Medulla oblongata (tissue), 1 donor: ENCODE results near the gene EVA1C.
A peak's percentile ranks its signal among the peaks of the same experiment; 100 is the strongest.
"Not testable (repeated sequence)": the region's sequence is repeated elsewhere in the genome, so short reads cannot be mapped to it uniquely, and the experiment has no call there.

Experiments used
- DNase-seq: peaks from one replicate; pipeline ENCODE4 v3.0.0-alpha.2; 2015; ENCODE audit errors: extremely low spot score

EVA1C gene

DNA sequence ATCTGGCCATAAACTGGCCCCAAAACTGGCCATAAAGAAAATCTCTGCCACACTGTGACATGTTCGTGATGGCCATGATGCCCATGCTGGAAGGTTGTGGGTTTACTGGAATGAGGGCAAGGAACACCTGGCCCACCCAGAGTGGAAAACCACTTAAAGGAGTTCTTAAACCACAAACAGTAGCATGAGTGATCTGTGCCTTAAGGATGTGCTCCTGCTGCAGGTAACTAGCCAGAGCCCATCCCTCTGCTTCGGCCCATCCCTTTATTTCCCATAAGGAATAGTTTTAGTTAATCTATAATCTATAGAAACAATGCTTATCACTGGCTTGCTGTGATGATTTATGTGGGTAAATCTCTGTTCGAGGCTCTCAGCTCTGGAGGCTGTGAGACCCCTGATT lies 50.1 kb downstream of the EVA1C start:
- not testable (repeated sequence) for DNase-seq

DNA sequence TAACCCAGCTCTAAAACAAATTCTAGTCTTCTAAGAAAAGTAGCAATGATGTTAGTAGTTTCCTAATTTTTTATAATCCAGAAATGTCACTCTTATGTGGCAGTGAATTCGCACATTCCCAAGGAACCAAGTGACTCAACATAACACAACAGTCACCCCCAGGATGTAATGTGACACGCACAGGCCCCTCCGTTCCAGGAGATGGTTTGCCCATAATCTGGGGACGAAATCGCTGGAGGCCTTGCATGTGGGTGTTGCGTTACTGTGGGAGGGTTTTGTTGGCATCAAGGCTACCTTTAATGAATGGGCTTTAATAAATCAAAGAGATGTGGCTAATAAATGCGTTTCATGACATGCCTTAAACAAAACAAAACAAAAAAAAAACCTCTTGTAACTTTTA lies 50.9 kb downstream of the EVA1C start:
- no peak for DNase-seq

DNA sequence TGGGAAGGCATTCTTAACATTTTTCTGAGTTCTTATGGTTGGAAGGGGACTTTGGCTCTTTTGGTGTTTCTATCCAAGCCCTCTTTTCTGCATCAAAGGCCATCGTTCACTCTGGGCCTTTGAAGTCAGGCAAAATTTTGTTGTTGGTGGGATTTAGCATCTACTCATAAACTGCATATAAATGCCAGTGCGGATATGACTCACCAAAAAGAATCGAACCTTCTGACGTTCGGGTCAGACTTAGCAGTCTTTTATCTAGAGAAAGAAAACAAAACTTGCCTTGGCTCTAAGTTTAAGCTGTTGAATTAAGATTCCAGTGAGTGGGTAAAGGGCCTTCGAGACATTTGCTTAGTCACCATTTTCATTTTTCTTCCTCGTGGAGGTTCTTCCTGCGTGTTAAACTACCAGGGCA lies 51.4 kb downstream of the EVA1C start:
- DNase-seq, result no peak

DNA sequence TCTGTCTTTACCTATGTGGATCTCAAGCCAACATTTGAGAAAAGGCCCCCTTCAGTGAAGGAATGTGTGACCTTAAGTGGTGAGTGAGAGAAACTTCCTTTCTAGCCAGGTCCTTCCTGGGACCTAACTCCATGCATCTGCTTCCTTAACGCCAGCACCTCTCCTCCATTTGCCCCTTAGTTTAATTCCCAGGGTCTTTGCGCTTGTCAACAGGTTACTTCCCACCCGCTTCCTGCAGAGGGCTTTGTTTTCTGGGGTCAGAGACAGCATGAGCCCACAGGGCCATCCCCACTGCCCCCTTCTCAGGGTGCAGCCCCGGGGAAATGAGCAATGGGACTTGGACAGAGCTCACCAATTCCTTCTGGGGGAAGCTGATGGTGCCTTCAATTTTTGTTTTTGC lies 54.8 kb downstream of the EVA1C start:
- DNase-seq, result no peak

DNA sequence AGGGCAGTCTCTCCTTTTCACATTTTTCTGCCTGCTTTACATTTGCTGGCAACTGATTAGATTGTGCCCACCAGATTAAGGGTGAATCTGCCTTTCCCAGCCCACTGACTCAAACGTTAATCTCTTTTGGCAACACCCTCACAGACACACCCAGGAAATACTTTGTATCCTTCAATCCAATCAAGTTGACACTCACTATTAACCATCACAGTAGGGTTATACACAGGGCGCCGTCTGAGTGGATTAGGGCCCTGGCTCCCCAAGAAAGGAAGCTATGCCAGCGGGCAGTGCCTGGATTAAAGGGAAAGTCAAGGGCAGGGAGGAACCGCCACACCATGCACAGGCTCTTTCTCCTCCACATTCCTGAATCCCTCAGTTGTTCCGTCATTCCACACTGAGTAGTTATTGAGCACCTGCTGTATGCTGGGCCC lies 56.2 kb downstream of the EVA1C start:
- DNase-seq, result no peak

DNA sequence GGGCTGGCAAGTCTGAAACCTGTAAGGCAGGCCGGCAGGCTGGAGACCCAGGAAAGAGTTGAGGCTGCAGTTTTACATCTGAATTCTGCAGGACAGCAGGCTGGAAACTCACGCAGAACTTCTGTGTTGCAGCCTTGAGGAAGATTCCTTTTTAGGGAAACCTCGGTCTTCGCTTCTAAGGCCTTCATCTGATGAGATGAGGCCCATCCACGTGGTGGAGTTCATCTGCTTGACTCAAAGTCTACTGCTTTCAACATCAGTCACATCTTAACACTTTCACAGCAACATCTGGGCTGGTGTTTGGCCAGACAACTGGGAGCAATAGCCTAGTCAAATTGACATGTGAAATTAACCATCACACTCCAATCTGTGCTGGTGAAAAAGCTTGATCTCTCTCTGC lies 57.1 kb downstream of the EVA1C start:
- DNase-seq, result no peak

DNA sequence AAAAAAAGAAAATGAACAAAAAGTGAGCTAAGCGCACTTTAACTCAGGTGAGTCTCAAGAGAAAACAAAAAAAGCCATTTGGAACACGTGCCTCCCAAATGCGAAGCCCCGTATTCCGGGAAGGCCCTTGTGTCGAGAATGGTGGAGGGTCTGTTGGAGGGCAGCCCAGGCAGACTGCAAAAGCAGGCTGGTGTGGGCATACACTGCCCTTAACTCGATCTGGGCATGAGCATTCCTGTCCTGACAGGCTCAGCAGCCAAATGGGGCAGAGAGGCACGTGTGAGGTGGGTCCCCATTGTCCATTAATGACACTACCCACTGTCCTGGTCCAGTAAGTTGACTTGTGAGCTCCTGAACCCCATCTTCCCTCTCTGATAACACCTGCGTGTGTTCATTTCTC lies 57.7 kb downstream of the EVA1C start:
- DNase-seq, result no peak

DNA sequence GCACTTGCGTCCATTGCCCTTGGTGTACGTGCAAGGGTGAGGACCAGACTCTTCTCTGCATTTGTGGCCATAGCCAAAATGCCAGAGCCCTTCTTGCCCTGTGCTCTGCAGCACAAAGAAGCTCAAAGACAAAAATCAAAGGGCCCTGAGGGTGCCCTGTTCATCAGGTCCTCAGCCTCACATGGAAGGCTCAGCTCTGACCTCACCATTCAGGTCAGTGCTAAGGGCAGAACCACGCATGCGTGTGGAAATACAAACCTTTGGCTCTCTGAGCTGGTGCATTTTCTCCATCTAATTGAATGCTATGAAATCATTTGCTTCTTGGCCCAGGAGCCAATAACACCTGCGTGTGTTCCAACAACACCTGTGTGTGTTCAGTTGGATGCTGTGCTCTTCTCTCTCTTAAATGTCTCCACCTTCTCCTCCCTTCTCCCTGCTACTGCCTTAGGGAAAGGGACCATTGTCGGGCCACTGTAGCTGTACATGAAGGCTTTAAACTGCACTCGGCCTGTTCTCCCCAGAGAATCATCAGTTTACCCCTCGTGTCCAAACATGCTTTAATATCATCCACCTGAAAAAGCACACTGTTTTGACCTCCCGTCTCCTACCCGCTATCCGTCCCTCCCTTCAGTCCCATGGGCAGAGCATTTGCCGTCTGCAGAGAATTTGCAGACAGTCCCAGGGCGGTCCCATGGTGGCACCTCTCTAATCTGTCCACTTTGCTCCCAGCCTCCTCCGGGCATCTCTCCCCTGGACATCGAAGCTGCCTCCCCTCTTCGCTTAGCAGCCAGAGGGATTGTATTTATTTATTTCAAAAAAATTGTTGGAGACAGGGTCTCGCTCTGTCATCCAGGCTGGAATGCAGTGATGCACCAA lies 60.6 kb downstream of the EVA1C start:
- DNase-seq, result no peak

DNA sequence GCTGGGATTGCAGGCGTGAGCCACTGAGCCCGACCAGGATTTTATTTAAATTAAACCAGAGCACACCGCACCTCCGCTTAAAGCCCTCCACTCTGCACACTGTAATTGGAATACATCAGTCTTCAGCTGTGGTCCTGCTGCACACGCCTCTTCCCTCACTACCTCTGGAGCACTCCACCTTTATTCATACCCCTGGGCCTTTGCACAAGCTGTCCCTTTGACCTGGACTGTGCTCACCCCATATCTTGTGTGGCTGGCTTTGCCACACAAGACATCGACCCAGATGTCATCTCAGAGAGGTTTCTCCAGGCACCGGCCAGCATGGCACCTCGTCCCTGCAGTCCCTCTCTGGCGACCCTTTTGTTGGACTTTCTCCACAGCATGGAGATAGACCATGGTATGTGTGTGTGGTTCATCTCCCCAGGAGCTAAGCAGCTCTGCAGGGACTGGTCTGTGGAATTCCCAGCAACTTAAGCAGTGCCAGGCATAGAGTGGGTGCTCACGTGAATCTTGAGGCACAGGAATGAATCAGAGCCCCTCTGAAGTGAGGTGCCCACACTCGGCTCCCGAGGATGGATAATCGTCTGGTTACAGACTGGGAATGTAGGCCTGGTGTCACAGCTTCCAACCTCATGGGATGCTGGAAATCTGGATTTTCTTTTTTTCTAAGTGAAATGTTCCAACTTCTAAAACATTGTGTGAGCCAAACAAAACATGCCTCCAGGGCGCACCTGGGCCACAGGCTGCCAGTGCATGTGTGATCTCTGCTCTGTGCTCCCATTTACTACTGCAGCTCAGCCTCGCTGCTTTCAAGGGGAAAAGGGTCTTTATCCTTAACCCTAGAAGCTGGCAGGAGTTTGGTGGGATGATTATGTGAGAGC lies 61.9 kb downstream of the EVA1C start:
- DNase-seq, result no peak

DNA sequence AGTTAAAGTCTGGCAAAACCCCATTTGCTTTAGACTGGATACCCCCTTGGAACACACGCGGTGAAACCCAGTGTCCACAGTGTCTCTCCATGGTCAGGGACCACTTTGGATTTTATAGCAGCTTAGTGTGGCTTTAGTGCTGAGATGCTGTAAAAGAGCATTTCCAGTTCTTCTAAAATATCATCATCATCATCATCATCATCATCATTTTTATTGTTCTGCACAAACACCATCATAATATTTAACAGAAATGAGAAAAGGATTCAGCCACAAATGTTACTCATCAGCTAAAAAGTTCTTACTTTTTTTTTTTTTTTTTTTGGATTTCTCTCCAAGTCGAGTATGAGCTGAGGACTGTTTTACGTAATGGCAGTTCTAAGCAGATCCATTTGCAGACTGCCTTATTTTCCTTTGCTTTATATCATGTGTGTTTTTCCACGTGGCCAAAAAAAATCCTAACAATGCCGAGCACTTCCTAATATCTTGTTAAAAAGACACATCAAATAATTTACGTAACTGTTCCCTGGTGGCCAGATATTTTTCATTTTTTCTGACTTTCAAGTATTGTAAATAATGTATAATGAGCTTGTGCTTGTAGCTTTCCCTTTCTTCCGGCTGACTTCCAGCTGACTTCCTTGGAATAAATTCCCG lies 62.8 kb downstream of the EVA1C start:
- no peak for DNase-seq

DNA sequence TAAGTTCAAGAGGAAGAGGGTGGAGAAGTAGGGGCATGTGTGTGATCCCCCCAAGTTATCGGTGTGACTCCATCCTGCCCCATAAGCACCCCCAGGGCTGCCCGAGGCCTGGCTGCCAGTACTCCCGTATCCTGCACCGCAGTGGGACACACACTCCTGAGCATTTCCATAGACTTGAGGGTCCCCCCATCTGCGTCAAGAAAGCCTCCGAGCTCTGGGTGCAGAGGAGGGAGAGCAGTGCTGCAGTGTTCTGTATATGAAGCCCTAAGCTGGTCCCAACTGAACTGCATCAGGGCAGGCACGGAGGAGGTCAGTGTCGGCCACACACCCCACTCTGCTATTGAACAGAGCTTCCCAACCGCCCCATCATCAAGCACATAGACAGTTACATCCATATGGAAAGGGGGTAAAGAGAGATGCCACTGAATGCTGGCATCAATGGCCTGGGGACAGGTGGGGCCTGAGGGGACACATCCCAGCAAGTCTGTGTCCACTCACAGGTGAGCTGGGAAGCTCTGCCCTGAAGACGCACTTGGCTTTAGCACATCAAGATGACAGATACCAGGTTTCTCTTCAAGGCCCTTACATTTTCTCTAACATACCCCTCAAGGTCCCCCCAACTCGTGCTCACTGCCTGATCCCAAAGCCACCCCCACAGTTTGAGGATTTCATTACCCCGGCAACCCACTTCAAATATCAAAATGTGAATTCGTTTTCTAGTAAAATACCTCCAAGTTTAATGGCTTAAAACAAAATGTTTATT lies 64.3 kb downstream of the EVA1C start:
- no peak for DNase-seq

DNA sequence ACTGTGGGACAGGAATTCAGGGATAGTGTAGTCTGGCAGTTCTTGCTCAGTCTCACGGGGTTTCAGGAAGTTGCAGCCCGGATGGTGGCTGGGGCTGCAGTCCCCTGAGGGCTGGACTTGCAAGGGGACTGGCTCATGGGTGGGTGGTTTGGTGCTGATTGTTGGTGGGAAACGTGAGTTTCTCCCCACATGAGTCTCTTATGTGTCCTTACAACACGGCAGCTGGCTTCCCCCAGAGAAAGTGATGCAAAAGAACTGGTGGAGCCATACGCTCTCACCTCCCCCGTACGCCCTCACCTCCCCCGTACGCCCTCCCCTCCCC lies 64.9 kb downstream of the EVA1C start:
- DNase-seq, result no peak

DNA sequence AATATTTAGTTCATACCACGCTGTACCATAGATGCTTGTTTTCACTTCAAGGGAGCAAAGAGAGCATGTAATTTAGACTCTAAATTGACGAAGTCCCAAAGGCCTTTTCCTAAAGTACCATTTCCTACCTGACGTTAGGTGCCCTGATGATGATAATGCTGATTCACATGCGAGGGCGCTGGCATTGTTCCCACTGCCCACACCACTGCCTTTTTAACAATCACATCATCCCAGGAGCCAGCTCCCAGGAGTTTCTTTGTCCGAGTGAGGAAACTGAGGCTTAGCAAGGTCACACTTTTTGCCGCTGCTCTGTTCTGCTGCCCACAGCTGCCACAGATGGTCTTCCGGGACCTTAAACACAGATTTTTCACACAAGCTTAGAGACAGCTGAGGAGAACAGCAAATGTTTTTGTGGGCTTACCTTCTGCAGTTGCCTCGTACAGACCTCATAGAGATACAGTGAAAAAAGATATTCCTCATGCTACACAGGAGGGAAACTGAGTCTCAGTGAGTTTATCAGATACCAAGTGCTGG lies 69.4 kb downstream of the EVA1C start:
- DNase-seq, result no peak

DNA sequence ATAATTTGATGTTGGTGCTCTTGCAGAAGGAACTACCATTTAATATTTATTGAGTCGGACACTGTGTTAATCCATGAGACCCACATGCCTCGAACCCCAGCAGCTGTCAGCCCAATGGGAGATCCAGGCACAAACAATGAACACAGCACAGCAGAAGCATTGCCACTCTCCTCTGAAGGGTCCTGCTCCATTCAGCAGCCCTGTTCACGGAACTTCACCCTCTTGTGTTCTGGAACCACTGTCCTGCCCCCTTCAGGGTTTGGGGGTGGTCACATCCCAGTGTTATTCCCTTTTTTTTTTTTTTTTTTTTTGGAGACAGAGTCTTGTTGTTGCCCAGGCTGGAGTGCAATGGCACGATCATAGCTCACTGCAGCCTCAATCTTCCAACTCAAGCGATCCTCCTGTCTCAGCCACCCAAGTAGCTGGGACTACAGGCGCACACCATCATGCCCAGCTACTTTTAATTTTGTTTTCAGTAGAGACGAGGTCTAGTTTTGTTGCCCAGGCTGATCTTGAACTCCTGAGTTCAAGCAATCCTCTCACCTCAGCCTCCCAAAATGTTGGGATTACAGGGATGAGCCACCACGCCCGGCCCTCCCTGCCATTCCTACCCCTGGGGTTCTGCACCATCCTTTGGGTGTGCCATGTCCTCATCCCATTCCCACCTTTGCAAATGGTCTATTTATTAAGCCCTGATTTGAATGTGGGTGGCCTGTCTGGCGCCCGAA lies 70.2 kb downstream of the EVA1C start:
- DNase-seq, result no peak

DNA sequence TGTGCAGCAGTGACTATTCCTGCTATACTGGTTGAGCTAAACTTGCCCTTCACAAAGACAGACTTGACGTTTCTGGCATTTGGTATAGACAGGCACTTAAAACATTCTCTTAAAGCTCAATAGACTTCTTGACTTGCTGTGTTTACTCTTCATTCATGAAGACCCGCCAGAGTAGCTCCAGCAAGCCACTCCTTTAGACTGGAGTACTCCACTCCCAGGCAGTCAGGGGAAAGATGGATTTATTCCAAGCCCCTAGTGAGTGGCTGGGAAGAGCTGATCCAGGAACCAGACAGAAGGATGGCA lies 70.7 kb downstream of the EVA1C start:
- no peak for DNase-seq

DNA sequence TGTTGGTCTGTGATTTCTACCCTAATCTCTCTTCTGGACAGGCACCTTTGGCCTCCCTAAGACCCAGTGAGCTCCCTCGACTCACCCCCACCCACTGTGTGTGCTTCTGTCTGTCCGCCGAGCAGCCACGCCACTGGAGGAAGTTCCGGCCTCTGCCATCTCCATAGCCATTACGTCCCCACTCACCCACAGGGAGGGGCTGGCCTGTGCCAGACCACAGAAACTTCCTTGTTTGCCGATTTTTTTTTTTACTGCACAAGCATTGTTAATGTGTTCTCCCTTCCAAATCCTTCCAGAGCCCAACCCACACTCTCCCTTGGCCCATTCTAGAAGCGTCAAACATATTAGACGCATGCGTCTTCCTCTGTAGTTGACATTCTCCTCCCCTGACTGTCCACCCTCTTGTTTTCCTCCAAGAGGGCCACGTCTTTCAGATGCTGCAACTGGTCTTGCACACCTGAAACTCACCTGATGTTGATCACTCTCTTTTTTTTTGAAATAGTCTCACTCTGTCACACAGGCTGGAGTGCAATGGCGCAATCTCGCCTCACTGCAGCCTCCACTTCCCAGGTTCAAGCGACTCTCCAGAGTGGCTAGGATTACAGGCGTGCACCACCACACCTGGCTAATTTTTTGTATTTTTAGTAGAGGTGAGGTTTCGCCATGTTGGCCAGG lies 72.3 kb downstream of the EVA1C start:
- peak; percentile 77 for DNase-seq

DNA sequence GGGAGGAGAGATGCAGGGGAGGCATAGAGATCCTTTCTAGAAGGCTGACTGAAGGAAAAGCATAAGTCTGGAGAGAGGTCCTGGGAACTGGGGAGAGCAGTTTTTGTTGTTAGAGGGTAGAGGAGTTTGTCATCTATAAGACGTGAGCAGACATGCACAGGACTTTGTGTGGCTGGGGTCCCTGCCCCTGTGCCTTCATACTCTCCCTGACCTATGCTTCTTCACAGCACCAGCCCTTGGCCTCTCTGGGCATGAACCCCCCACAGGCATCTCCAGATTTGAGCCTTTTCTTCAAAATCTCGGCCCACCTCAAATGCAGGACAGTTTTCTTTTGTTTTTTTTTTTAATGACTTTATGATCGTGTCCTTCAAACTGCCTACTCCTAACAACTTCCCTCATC lies 79.9 kb downstream of the EVA1C start:
- DNase-seq, result no peak

DNA sequence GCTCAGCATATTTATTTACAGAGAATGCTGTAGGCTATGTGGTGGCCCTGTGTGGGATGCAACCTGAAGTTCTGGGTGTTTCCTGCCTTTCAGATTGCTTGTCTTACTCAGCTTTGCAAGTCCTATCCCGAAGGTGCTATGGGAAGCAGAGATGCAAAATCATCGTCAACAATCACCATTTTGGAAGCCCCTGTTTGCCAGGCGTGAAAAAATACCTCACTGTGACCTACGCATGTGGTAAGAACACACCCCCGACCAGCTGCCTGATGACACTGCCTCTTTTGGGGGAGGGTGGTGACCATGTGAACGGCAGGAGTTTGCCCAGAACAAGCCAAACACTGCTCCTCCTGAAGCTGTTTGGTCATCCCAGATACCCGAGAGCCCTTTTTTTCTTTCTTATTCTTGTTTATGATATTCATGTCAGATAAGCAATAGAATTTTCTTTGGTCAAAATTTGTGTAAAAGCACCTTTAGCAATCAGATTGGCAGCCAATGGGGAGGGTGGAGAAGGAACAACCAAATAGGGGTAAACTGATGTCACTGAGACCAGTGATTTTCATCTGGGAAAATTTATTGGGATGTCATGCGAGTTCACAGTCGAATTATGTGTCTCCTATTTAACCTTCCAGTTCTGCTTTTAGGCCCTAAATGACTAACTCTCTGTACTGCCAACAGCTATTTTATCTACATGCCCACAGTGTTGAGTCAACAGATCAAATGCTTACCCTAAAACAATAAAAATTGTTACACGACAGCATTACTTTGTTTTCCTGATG lies 82.6 kb downstream of the EVA1C start:
- no peak for DNase-seq

DNA sequence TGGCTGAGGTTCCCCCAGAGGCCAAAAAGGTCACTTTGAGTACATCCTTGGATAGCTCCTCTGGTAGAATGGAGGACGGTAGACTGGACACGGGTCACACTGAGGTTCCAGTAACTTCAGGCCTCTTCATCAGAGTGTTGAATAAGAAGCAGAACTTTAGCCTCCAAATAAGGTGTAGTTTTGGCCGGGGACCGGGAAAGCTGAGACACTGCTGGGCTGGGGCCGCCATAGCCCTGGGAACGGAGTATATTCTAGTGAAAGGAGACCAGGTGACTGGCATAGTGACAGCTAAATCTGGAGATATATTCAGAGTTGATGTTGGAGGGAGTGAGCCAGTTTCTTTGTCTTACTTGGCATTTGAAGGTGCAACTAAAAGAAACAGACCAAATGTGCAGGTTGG lies 84.1 kb downstream of the EVA1C start:
- DNase-seq, result no peak
